Frontal cortex (tissue), 4 donors: Measurements from ENCODE around the gene P3H2. TPM values are rescaled to one million over a fixed set of nuclear protein-coding genes. Genes with fewer than 3 reads are reported as not detected.
"Not testable (repeated sequence)": the region's sequence is repeated elsewhere in the genome, so short reads cannot be mapped to it uniquely, and the experiment has no call there.

Source experiments
- DNase-seq, 2 donors: peaks; one replicate each; pipeline ENCODE4 v3.0.0; 2012; ENCODE audit warnings: low spot score in 2 of 2
- FAIRE-seq: peaks from 2 replicates; lab custom pipeline; 2012; peaks lifted over from hg19 to GRCh38; lab: Jason Lieb, UNC
- total RNA-seq: library from RNA; depleted of rRNA; stranded (reverse); fragments of >200 nt; gene quantifications from one replicate; pipeline ENCODE4 v1.2.3, GENCODE V29; 2014
- donor health status: control.
- donor health status: control.
- donor health status: control.

P3H2 gene
- total RNA-seq, 1 donor from 2014 or later, result 2.4 TPM

GRCh38 chr3:190094160-190094718 lies 26.5 kb downstream of the P3H2 start:
- DNase-seq (no peak), FAIRE-seq (no peak)

DNA sequence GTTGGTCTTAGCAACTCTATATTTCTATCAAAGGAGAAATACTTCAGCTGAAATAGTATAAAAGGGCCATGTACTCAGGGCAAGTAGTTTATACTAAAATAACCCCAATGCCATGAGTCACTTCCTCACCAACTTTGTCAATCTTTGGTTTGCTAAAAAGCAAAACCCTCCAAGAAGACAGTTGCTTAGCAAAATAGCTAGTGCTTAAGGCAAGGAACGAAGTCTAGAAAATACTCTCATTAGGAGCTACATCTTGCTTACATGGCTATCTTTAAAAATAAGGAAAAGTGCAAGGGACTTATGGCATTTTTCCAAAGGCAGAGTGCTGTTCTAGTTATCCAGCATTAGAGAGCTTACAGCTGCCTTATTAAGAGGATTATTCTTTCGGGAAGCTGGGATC lies 28.4 kb downstream of the P3H2 start:
- FAIRE-seq, result no peak
- DNase-seq, result no peak

DNA sequence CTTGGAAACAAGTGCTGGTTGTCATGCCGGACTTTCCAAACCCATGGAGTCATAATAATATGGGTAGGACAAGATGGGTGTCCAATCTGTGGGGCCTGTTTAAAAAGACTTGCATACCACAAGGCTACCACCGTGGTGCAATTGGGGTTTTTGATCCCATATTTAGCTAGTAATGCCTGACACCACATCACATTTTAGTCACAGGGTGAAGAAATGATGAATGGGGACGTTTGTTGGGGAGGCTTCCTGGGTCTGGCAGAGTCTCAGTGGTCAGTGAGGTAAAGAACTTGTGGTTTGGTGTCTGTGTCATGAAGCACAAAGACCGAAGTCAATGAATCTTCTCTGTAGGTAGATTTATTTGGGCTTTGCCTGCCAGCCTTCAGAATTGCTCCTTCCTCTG lies 31.0 kb downstream of the P3H2 start:
- FAIRE-seq, result no peak

DNA sequence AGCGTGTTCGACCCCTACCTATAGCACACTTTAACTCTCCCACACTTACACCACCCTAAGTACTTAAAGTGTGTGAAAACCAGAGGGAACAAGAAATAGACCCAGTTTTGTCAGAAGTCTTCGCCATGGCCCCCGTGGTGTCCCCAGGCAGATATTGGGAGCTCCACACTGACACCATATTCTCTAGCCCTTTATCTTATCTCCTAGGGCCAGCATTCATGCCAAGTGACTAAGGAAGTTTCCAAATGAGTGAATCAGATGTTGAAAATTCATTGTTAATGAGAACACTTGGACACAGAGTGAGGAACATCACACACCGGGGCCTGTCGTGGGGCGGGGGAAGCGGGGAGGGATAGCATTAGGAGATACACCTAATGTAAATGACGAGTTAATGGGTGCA lies 31.8 kb downstream of the P3H2 start:
- FAIRE-seq, result no peak
- no peak for DNase-seq

More for the DNA sequence above, 31.0 kb downstream of the P3H2 start:
- no peak for DNase-seq

GRCh38 chr3:190086191-190086590 lies 34.5 kb downstream of the P3H2 start:
- FAIRE-seq (no peak), DNase-seq (no peak)

DNA sequence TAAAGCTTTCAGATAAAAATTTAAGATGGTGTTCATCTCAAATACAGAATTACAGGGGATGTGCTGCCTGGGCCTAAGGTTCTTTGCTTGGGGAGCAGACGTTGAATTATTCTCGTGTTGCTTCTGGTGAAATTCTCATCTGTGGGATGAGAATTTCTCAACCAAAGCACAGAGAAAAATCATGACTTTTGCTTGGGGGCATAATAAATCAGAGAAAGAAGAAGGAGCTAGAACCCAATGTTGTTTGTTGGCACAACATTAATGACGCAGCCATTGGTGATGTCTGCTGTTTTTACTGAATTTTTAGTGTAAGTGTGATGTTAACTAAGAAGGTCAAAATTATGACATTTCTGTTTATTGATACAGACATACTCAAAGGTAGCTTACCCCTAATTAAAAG lies 35.7 kb downstream of the P3H2 start:
- no peak for FAIRE-seq

GRCh38 chr3:190083635-190084034 lies 37.1 kb downstream of the P3H2 start:
- FAIRE-seq (no peak), DNase-seq (no peak)

More for the DNA sequence above, 35.7 kb downstream of the P3H2 start:
- no peak for DNase-seq

DNA sequence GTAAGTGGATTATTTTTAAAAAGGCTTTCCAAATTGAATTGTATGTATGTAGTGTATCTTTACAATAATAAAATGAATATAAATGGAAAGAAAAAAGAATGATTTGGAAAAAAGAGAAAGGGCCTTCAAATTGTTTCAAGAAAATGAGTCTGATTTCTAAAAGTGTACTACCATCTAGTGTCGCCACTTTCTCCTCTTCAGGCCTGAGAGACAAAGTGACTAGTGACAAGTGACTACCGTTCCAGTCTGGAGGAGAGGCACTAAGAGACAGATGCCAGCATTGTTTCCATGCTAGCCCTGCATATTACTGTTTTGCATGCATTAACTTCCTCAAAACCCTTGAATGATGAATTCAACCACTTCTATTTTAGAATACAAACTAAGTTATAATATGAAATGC lies 39.3 kb downstream of the P3H2 start:
- DNase-seq, result peak in 1 of 2 donors; percentile 6
- FAIRE-seq, result peak; percentile 91

GRCh38 chr3:190079173-190079572 lies 41.5 kb downstream of the P3H2 start:
- DNase-seq, FAIRE-seq: not testable (repeated sequence)

DNA sequence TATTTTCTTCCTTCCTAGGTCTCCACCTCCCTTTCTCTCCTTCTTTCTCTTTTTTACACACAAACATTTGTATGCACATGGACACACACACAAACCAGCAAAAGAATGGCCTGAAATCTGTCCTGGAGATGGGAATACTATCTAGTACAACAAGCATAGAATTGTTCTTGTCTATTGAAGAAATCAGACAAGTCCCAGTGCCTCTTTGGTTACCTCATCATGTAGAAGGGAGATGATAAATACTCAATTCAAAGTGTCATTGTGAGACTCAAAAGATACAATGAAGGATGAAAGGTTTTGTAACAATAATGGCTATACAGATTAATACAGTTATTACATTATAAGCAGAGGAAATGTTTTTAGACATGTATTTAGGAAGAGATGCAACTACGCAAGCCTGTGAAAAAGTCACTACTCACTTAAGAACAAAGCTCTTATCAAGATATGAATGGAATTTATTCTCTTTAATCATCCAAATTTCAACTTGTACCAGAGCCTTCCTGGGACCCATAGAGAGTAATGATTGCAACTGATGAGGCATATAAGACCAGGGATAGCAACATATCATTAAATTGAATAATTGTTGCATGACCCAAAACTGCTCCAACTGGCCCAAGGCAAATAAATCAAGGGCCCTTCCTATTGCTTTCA lies 43.2 kb downstream of the P3H2 start:
- no peak for FAIRE-seq
- no peak for DNase-seq

- no peak for DNase-seq
- no peak for FAIRE-seq
Measured at GRCh38 chr3:190076601-190077394, 43.9 kb downstream of the P3H2 start.

DNA sequence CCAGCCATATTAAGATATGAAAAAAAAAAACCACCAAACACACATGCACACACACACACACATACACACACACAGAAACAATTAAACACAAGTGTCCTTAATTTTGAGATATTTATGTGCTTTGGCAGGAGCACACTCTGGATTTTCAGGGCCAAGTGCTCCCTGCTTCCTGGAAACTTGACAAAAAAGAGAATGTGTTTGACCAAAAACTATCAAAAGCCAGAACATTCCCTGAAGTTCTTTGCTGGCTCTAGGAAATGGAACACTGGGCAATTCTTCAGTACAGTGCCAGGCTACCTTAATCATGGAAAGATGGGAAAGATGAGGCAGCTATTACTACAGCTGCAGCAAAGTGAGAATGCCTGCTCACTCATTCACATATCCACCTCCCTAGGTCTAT lies 44.6 kb downstream of the P3H2 start:
- FAIRE-seq (no peak), DNase-seq (no peak)

DNA sequence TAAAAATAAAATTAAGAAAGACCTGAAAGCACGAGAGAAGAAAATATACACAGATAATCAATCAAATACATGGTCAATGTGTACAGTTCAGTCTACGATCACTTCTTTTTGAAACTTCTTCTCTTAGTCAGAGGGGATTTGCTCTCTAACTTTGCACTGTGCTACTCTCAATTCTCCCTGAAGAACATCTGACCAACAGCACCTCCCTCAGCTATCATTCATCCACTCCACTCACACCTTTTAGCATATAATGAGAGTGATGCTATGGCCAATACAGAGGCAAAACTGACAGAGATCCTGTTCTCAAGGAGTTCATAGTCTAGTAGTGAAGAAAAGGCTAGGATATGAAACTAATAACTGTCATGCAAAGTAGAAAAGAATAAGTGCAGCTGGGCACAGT lies 45.9 kb downstream of the P3H2 start:
- FAIRE-seq (no peak), DNase-seq (no peak)

DNA sequence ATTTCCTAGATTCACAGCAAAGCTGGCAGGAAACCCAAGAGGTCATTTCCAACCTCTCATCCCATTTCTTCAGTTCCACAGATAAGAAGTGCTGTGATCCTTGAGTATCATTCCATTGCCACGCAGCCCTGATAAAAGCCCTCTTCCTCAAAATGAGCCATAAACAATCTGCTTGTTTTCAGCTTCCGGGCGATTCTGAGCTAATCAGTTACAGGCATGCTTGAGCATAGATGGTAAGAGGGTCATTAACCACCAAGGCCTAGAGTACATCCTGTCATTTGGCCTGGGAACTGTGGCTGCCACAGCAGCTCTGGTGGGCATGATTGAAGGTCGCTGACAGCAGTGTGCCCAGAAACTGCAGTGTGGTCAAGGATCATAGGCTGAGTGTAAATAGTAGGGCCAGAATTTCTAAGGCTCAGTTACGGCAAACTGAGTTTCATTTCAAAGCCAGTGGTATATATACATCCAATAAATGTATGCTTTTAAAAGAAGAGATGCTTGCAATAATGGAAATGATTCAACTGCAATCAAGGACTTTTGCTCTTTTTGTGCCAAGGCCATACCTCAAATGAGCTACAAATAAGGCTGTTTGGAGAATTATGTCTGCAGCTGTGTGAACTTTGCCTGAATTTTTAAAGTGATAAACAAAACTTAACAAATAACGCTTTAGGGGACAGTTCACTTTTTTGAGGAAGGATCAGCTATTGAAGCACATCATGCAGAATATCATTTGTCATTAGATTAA lies 47.3 kb downstream of the P3H2 start:
- DNase-seq (no peak), FAIRE-seq (no peak)

GRCh38 chr3:190072856-190073255 lies 47.8 kb downstream of the P3H2 start:
- FAIRE-seq, result no peak
- no peak for DNase-seq

DNA sequence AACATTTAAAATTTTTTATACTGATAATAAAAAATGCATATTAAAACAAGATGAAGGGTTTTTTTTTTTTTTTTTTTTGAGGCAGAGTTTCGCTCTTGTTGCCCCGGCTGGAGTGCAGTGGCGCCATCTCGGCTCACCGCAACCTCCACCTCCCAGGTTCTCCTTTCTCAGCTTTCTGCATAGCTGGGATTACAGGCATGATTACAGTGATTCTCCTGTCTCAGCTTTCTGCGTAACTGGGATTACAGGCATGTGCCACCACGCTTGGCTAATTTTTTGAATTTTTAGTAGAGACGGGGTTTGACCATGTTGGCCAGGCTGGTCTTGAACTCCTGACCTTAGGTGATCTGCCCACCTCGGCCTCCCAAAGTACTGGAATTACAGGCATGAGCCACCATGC lies 48.8 kb downstream of the P3H2 start:
- DNase-seq, FAIRE-seq: not testable (repeated sequence)

DNA sequence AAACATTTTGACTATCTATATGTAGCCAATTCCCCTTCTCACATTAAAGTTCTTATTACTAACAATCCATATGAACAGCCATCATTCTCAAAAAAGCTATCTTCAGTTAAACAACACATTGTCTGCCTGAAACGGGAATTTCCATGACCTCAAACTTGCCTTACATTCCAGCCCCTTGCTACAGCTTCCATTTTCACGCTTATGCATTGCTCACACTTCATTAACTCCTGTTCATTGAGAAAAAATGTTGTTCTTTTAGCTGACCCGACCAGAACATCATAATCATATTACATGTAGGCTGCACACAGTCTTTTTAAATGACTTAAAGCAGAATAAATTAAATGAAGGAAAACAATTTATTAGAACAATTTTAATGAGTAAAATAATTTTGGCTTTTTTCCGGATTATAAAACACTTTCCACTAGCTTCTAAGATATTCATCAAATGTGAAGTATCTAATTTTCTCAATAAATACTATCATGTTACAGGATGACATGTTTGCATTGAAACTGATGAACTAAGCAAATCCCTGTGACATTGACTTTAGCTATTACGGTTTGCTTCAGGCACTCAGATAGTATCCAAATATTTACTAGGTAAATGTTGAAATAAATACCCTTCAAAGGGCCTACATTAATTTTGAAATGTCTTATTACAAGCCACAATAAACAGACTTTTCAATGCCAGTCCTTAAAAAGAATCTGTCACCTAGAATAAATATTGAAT lies 49.9 kb downstream of the P3H2 start:
- DNase-seq, result no peak
- no peak for FAIRE-seq

GRCh38 chr3:190065204-190065603 lies 55.5 kb downstream of the P3H2 start:
- DNase-seq, result no peak
- no peak for FAIRE-seq

GRCh38 chr3:190064659-190065058 lies 56.0 kb downstream of the P3H2 start:
- FAIRE-seq (no peak), DNase-seq (no peak)

DNA sequence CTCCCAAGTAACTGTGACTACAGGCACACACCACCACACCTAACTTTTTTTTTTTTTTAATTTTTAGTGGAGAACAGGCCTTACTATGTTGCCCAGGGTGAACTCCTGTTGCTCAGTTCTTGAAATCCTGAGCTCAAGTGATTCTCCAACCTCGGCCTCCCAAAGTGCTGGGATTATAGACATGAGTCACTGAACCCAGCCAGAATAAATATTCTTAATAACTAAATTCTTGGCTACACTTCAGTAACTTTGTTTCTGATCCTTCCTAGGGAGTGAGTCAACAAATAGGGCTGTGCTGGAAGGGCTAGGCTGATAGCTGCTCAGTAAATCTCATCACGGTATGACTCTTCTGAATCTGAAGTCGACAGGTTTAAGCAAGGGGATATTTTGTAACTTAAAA lies 56.6 kb downstream of the P3H2 start:
- no peak for DNase-seq
- FAIRE-seq, result no peak
